Measurements from ENCODE around the gene ARHGAP27.
"Not testable (repeated sequence)": the region's sequence is repeated elsewhere in the genome, so short reads cannot be mapped to it uniquely, and the experiment has no call there.

The ARHGAP27 gene

DNA sequence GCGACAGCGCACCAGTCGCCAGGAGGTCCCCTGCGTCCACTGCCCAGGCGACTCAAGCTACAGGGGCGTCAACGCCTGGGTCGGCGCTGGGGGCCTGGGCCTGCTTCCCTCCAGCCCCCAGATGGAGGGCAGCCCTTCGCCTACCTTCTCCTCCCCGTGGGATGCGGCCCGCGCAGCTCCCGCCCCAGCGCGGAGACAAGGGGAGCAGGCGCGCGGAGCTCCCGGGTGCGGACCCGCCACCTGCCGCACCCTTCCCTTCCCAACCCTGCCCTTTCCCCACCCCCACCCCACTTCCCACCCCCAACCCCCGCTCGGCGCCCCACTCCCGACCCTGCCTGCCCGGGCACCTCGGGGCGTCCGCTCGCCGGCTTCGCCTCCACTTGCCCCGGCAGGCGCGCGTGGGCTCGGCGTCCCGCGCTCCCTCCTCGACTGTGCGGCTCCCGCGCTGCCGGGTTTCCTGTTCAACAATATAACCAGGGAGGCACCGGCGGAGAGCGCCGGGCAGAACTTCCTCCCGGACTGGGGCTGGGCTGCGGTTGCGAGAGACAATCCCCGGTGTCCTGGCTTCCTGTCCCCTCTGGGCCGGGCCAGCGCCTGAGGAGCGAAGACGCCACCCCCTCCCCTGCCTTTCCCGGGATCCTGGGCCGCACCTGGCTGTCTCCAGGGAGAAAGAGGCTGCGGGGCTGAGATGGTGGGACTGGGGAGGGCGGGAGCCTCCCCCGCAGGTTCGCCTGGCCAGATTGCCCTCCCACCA, at the start of gene ARHGAP27:
ARHGAP27 (minus strand) TSS at position 466 of the 754 bp plus-strand sequence. CDS start 2,591 bp downstream, outside the sequence.
- peak; percentile 65 for DNase-seq

GRCh38 chr17:45482317-45482716, 49.6 kb upstream of the ARHGAP27 start:
- not testable (repeated sequence) for DNase-seq

DNA sequence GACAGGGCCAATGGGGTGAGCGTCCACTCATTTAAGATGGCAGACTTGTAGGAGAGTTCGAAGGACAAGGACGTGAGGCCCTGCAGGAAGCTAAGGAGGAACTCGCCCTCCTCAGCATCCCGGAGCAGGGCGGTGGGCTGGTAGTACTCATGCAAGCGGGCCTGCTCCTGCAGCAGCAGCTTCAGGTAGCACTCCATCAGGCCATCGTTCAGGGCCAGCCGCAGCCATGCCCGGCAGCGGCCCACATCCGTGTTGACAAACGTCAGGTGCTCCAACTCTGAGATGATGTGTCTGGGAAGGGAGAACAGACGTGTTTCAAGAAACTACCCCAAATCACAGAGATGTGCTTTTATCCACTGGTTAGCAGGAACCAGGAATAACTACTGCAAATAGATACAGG, 42.8 kb upstream of the ARHGAP27 start:
- not testable (repeated sequence) for DNase-seq

DNA sequence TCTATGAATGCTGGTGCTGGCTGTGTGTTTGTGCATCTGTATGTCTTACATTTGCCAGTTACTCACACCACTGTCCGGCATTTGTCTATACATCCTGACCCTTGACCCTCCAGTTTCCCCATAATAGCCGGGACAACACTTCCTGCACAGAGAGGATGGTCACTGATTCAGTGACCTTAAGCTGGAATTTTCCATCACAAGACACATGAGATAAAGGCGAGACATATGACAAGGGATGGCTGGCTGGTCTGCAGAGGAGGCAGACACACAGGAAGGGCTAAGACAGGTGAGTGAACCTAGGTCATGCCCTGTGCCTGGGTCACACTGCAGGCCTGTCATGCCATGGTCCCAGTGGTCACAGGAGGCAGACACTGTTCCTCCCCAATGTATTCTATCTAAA, 39.6 kb upstream of the ARHGAP27 start:
- DNase-seq = not testable (repeated sequence)

GRCh38 chr17:45469204-45469563, 36.5 kb upstream of the ARHGAP27 start:
- DNase-seq = not testable (repeated sequence)

- not testable (repeated sequence) for DNase-seq
Observed at GRCh38 chr17:45468293-45469203, 35.9 kb upstream of the ARHGAP27 start.

GRCh38 chr17:45461524-45462327, 29.1 kb upstream of the ARHGAP27 start:
- DNase-seq = peak; percentile 80

DNA sequence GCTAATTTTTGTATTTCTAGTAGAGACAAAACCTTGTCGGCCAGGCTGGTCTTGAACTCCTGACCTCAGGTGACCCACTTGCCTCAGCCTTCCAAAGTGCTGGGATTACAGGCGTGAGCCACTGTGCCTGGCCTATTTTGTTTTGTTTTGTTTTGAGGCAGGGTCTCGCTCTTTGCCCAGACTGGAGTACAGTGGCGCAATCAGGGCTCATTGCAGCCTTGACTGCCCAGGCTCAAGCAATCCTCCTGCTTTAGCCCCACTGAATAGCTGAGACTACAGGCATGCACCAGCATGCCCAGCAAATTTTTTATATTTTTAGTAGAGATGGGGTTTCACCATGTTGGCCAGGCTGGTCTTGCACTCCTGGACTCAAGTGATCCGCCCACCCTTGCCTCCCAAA, 27.8 kb upstream of the ARHGAP27 start:
- DNase-seq = not testable (repeated sequence)

- not testable (repeated sequence) for DNase-seq
Observed at GRCh38 chr17:45454341-45454740, 21.7 kb upstream of the ARHGAP27 start.

DNA sequence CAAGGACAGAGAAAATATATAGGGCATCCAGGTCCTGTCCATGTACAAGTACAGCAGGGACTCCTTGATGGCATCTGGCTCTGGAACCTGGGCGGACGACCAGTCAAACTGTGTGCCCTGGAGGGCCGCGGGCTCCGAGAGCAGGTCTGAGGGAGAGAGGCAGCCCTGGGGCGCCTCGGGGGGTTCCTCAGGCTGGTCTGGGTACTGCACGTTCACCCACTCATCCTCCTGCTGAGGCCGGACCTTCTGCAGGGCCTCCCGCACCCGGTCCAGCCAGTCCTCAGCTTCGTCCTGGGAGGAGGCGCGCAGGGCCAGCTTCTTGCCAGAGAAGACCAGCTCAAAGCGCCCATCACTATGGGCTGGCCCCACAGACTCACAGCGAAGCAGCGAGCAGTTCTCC, 21.1 kb upstream of the ARHGAP27 start:
- DNase-seq = not testable (repeated sequence)

DNA sequence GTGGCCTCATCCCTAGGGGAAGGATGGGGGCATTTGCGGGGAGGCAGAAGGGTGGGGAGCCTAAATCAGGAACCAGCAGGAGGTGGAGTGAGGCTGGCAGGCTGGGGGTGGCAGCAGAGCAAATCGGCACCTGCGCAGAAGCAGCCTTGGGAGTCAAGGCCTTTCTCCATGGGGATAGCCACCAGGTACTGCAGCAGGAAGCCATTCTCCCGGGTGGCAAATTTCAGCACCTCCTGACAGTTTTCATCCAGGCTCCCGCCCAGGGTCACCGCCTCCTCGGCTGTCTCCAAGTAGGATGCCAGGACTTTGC, 20.5 kb upstream of the ARHGAP27 start:
- not testable (repeated sequence) for DNase-seq

DNA sequence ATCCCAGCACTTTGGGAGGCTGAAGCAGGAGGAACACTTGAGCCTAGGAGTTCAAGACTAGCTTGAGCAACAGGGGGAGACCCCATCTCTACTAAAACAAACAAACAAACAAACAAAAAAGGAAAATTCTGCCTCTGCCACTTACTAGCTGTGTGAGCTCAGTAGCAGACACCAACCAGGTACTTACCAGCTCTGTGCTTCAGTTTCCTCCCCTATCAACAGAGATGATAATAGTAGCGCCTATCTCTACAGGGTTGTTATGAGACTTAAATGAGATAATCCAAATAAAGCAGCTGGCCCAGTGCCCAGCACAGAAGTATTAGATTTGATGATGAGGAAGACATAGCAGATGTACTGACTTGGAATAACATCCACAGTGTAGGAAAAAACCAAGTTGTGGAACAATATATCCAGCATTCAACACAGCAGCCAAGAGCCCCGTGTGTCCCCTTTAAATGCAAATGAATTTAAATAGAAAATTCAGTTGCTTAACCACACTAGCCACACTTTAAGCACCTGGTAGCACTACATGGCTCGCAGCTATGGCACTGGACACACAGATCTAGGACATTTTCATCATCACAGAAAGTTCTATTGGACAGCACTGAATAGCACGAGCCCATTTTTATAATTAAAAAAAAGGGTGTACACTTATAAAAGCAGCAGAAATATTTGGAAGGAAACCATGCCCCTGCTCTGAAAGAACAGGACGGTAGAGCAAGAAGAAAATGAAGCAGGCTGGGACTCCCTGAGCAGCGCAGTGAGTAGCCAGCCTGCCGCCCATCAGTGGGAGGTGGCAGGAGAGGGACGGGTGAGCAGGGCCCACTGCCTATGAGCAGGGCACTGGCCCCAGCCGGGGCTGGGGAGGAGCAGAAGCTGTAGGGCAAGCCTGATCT, 19.9 kb upstream of the ARHGAP27 start:
- not testable (repeated sequence) for DNase-seq

DNA sequence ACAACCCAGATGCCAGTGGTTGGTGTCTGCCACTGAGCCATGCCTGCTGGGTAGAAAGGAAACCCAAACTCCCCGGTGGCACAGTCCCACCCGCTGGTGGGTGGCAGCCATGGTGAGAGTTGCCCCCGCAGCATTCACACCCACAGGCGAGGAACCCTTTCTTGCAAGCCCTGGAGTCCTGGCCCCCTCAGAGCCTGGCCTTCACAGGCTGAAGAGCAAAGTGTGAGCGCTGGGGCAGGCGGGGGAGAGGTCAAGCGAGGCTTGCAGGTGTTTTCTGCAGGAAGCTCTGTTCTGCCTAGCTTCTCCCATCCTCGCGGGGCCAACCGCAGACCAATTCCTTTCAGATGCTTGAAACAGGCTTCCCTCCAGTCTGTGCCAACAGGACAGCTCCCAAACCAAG, 19.0 kb upstream of the ARHGAP27 start:
- DNase-seq = not testable (repeated sequence)

DNA sequence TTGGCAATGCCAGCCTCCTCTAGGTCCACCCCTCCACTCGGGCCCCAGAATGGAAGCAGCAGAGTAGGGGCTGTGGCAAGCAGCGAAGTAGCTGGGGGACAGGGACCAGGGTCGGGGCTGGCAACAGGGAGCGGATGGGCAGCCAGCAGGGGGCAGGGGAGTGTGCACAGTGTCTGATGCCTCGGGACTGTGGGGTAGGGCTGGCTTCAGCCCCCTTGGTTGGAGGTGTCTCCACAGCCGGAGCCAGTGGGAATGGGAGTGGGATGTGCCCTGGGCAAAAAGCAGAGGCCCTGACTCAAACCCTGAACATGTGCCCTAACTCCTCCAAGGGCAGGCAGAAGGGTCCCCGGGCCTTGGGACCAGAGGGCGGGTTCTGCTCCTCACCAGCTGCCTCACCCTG, 18.5 kb upstream of the ARHGAP27 start:
- no peak for DNase-seq

GRCh38 chr17:45449708-45450329, 17.1 kb upstream of the ARHGAP27 start:
- DNase-seq = not testable (repeated sequence)

- not testable (repeated sequence) for DNase-seq
Observed at GRCh38 chr17:45449260-45449659, 16.6 kb upstream of the ARHGAP27 start.

- not testable (repeated sequence) for DNase-seq
Observed at GRCh38 chr17:45448483-45448882, 15.8 kb upstream of the ARHGAP27 start.

DNA sequence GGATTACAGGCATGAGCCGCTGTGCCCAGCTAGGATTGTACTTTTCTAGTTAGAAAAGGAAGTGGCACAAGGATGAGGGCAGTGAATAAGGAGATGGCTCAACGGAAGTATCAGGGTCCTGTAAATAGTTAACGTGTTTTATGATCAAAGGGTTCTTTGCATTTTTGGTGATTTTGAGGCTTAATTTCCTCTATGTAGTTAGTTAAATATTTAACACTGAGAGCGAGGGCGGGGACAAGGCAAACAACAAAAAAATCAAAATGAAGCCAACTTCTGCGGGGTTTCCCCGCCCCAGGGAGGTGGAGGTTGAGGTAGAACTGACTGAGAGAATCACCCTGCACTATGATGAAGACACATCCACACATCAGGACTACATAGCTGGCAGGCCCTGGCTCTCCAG, 15.4 kb upstream of the ARHGAP27 start:
- not testable (repeated sequence) for DNase-seq

GRCh38 chr17:45447650-45448049, 15.0 kb upstream of the ARHGAP27 start:
- DNase-seq = peak; percentile 33

DNA sequence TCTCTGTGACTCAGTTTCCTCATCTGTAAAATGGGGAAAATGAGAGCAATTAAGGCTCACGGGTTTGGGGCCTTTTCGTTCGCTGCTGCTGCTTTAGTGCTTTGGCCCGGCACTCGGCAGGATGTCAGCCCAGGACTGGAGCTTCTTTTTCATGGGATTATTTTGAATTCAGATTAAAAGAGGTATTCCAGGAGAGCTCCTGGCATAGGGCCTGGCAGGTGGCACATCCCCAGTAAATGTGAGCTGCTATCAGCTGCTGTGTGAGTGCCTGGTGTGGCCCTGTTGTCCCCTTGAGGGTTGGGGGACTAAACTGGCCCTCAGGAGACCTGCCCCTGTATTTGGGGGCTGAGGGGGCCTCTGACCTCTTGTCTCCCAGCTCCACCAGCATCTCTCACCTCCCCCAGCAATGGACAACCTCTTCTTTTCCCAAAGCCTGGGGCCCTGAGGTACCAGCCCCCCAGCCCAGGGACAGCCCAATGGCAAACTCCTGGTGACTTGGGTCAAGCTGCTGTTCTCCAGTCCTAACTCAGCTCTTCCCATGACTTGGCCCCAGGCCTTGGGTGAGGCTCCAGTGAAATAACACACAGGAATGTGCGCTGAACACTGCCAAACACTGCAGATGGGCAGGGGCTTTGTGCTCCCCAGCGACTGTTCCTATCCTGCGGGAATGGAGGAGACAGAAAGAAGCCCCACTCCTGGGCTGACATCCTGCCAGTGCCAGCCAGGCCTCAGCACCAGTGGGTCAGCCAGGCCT, 14.4 kb upstream of the ARHGAP27 start:
- not testable (repeated sequence) for DNase-seq
